ENCODE data around the gene DCX.

Gene DCX

GRCh38 chrX:111322231-111322855 lies 89.6 kb downstream of the DCX start:
- H3K4me1 Mint-ChIP-seq (ENCODE audit: low read depth in 2 of 2): no peaks in the 10 kb centered on the region
- H3K27me3 Mint-ChIP-seq: no peaks in the 10 kb centered on the region
- no peak overlapping the region for H3K27ac Mint-ChIP-seq
- no peaks in the 10 kb centered on the region for H3K9me3 Mint-ChIP-seq
- no peak for ATAC-seq (replicated peaks)
- H3K36me3 Mint-ChIP-seq (ENCODE audit: insufficient read depth): no peaks in the 10 kb centered on the region
- no peak for DNase-seq
- H3K4me3 Mint-ChIP-seq: no peak overlapping the region

- no peak for ATAC-seq (replicated peaks)
- Mint-ChIP-seq H3K27ac (no peak overlapping the region), H3K36me3 (ENCODE audit: insufficient read depth) (no peaks in the 10 kb centered on the region), H3K4me1 (ENCODE audit: low read depth in 2 of 2) (no peaks in the 10 kb centered on the region), H3K9me3 (no peaks in the 10 kb centered on the region), H3K4me3 (no peak overlapping the region), H3K27me3 (no peaks in the 10 kb centered on the region)
- no peak for DNase-seq
These were observed 92.5 kb downstream of the DCX start for GRCh38 chrX:111319451-111319850.

GRCh38 chrX:111318901-111319300 lies 93.1 kb downstream of the DCX start:
- ATAC-seq (replicated peaks) (no peak), DNase-seq (no peak)
- no peaks in the 10 kb centered on the region for H3K9me3 Mint-ChIP-seq
- H3K36me3 Mint-ChIP-seq (ENCODE audit: insufficient read depth): no peaks in the 10 kb centered on the region
- H3K4me1 Mint-ChIP-seq (ENCODE audit: low read depth in 2 of 2): no peaks in the 10 kb centered on the region
- H3K27me3 Mint-ChIP-seq: no peaks in the 10 kb centered on the region
- no peak overlapping the region for H3K4me3 Mint-ChIP-seq
- no peak overlapping the region for H3K27ac Mint-ChIP-seq

GRCh38 chrX:111309083-111309482 lies 102.9 kb downstream of the DCX start:
- peaks cover 0 to 7% of the 10 kb centered on the region in 2 donors for H3K27me3 Mint-ChIP-seq
- ATAC-seq (replicated peaks) (no peak), DNase-seq (no peak)
- H3K36me3 Mint-ChIP-seq (ENCODE audit: insufficient read depth): no peaks in the 10 kb centered on the region
- H3K27ac Mint-ChIP-seq: no peak overlapping the region
- H3K4me1 Mint-ChIP-seq (ENCODE audit: low read depth in 2 of 2): no peaks in the 10 kb centered on the region
- peaks cover 0 to 7% of the 10 kb centered on the region in 2 donors for H3K9me3 Mint-ChIP-seq
- no peak overlapping the region for H3K4me3 Mint-ChIP-seq

GRCh38 chrX:111308039-111308438 lies 104.0 kb downstream of the DCX start:
- Mint-ChIP-seq H3K27me3 (peaks cover 0 to 7% of the 10 kb centered on the region in 2 donors), H3K36me3 (ENCODE audit: insufficient read depth) (no peaks in the 10 kb centered on the region), H3K4me1 (ENCODE audit: low read depth in 2 of 2) (no peaks in the 10 kb centered on the region), H3K27ac (no peak overlapping the region), H3K9me3 (peaks cover 0 to 2% of the 10 kb centered on the region in 2 donors), H3K4me3 (no peak overlapping the region)
- DNase-seq (no peak), ATAC-seq (replicated peaks) (no peak)

GRCh38 chrX:111302284-111302683 lies 109.7 kb downstream of the DCX start:
- DNase-seq (no peak), ATAC-seq (replicated peaks) (no peak)
- Mint-ChIP-seq H3K9me3 (no peaks in the 10 kb centered on the region), H3K36me3 (ENCODE audit: insufficient read depth) (no peaks in the 10 kb centered on the region), H3K4me3 (no peak overlapping the region), H3K27ac (no peak overlapping the region), H3K27me3 (no peaks in the 10 kb centered on the region), H3K4me1 (ENCODE audit: low read depth in 2 of 2) (no peaks in the 10 kb centered on the region)

- no peaks in the 10 kb centered on the region for H3K36me3 Mint-ChIP-seq (ENCODE audit: insufficient read depth)
- DNase-seq (no peak), ATAC-seq (replicated peaks) (no peak)
- no peaks in the 10 kb centered on the region for H3K4me1 Mint-ChIP-seq (ENCODE audit: low read depth in 2 of 2)
- H3K27ac Mint-ChIP-seq: no peak overlapping the region
- peaks cover 0 to 13% of the 10 kb centered on the region in 2 donors for H3K27me3 Mint-ChIP-seq
- H3K4me3 Mint-ChIP-seq: no peak overlapping the region
- H3K9me3 Mint-ChIP-seq: no peaks in the 10 kb centered on the region
These were observed 123.2 kb downstream of the DCX start for GRCh38 chrX:111288841-111289240.

- Mint-ChIP-seq H3K4me1 (ENCODE audit: low read depth in 2 of 2) (no peaks in the 10 kb centered on the region), H3K36me3 (ENCODE audit: insufficient read depth) (no peaks in the 10 kb centered on the region), H3K9me3 (no peaks in the 10 kb centered on the region), H3K27ac (no peak overlapping the region), H3K27me3 (no peaks in the 10 kb centered on the region), H3K4me3 (no peak overlapping the region)
- no peak for ATAC-seq (replicated peaks)
- no peak for DNase-seq
These were observed 127.2 kb downstream of the DCX start for GRCh38 chrX:111284631-111285293.

GRCh38 chrX:111283446-111283845 lies 128.5 kb downstream of the DCX start:
- H3K36me3 Mint-ChIP-seq (ENCODE audit: insufficient read depth): no peaks in the 10 kb centered on the region
- H3K4me1 Mint-ChIP-seq (ENCODE audit: low read depth in 2 of 2): no peaks in the 10 kb centered on the region
- H3K9me3 Mint-ChIP-seq: no peaks in the 10 kb centered on the region
- DNase-seq (no peak), ATAC-seq (replicated peaks) (no peak)
- H3K27ac Mint-ChIP-seq: no peak overlapping the region
- H3K4me3 Mint-ChIP-seq: no peak overlapping the region
- no peaks in the 10 kb centered on the region for H3K27me3 Mint-ChIP-seq

GRCh38 chrX:111282991-111283390 lies 129.0 kb downstream of the DCX start:
- no peaks in the 10 kb centered on the region for H3K36me3 Mint-ChIP-seq (ENCODE audit: insufficient read depth)
- no peak overlapping the region for H3K27ac Mint-ChIP-seq
- no peak for DNase-seq
- no peaks in the 10 kb centered on the region for H3K9me3 Mint-ChIP-seq
- H3K27me3 Mint-ChIP-seq: no peaks in the 10 kb centered on the region
- no peaks in the 10 kb centered on the region for H3K4me1 Mint-ChIP-seq (ENCODE audit: low read depth in 2 of 2)
- H3K4me3 Mint-ChIP-seq: no peak overlapping the region
- ATAC-seq (replicated peaks): no peak

GRCh38 chrX:111282139-111282538 lies 129.9 kb downstream of the DCX start:
- no peak for DNase-seq
- Mint-ChIP-seq H3K36me3 (ENCODE audit: insufficient read depth) (no peaks in the 10 kb centered on the region), H3K9me3 (no peaks in the 10 kb centered on the region), H3K27me3 (no peaks in the 10 kb centered on the region), H3K4me3 (no peak overlapping the region), H3K27ac (no peak overlapping the region), H3K4me1 (ENCODE audit: low read depth in 2 of 2) (no peaks in the 10 kb centered on the region)
- ATAC-seq (replicated peaks): no peak

GRCh38 chrX:111270339-111270738 lies 141.7 kb downstream of the DCX start, which contains the start of gene CAPN6:
CAPN6 (minus strand) TSS chrX:111270483; CDS start chrX:111263936, 6,547 bp downstream.
- H3K9me3 Mint-ChIP-seq: no peaks in the 10 kb centered on the region
- no peaks in the 10 kb centered on the region for H3K4me1 Mint-ChIP-seq (ENCODE audit: low read depth in 2 of 2)
- no peak within 1 kb of the TSS for H3K27ac Mint-ChIP-seq
- DNase-seq (no peak), ATAC-seq (replicated peaks) (no peak)
- peaks cover 7 to 31% of the 10 kb centered on the region in 2 donors for H3K27me3 Mint-ChIP-seq
- H3K4me3 Mint-ChIP-seq: no peak within 1 kb of the TSS
- no peaks in the 10 kb centered on the region for H3K36me3 Mint-ChIP-seq (ENCODE audit: insufficient read depth)

GRCh38 chrX:111268506-111268905 lies 143.5 kb downstream of the DCX start:
- no peak for DNase-seq
- Mint-ChIP-seq H3K27me3 (peaks cover 7 to 23% of the 10 kb centered on the region in 2 donors), H3K27ac (no peak overlapping the region), H3K4me1 (ENCODE audit: low read depth in 2 of 2) (no peaks in the 10 kb centered on the region), H3K9me3 (no peaks in the 10 kb centered on the region), H3K4me3 (no peak overlapping the region), H3K36me3 (ENCODE audit: insufficient read depth) (no peaks in the 10 kb centered on the region)
- ATAC-seq (replicated peaks): no peak

- DNase-seq: no peak
- Mint-ChIP-seq H3K36me3 (ENCODE audit: insufficient read depth) (no peaks in the 10 kb centered on the region), H3K27ac (no peak overlapping the region), H3K4me1 (ENCODE audit: low read depth in 2 of 2) (no peaks in the 10 kb centered on the region), H3K9me3 (no peaks in the 10 kb centered on the region), H3K27me3 (peaks cover 0 to 14% of the 10 kb centered on the region in 2 donors), H3K4me3 (no peak overlapping the region)
- ATAC-seq (replicated peaks): no peak
These were observed 146.5 kb downstream of the DCX start for GRCh38 chrX:111265486-111265885.
